HG03135 (cell line): Measurements from ENCODE around the gene DDX39A.
"Not testable (repeated sequence)": the region's sequence is repeated elsewhere in the genome, so short reads cannot be mapped to it uniquely, and the experiment has no call there.

ENCODE experiments used
- ATAC-seq: cut with Tn5 transposase; IDR thresholded peaks from one replicate; pipeline ENCODE4 v1.9.1; 2021; ENCODE audit warnings: mild to moderate bottlenecking, moderate library complexity; ENCODE audit not compliant: unreplicated experiment

The DDX39A gene

GRCh38 chr19:14391156-14391821 lies 27.9 kb downstream of the DDX39A start:
- no peak for ATAC-seq

GRCh38 chr19:14390548-14390947 lies 28.6 kb downstream of the DDX39A start:
- ATAC-seq: no peak

- no peak for ATAC-seq
These were observed 33.6 kb downstream of the DDX39A start for GRCh38 chr19:14385492-14385891.

- ATAC-seq: no peak
These were observed 35.2 kb downstream of the DDX39A start for GRCh38 chr19:14383661-14384555.

DNA sequence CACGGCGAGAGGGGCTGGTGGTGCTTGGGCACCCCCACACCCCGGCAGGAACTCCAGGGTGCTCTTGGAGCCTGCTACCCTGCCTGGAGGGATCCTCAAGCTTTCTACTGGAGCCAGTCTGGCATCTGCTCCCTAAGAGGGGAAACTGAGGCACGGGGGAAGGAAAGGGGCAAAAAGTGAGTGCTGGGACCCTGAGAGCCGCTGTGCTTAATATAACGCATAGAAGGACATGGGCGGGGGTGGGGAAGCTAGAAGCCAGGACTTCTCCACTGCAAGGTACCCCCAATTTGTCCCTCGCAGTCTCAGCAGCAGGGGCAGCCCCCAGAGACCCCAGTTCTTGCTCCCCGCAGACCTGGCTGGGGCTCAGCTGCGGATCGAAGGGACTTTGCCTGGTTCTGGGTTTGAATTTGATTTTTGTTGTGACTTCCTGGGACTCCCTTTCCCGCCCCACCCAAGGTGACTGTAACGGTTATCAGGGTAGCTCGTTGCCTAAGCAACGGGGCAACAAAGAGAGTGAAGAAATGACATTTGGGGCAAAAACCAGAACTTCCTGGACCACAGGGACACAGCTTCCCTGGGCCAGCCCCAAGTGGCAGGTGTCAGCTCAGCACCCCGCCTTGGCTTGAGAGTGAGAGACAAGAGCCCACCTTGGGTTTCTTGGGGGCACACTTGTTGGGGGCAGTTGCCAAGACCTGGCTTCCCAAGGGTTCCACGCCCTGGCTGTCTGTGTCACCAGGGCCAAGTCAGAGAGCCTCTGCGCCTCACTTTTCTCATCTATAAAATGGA lies 37.3 kb downstream of the DDX39A start:
- ATAC-seq: peak; percentile 29

DNA sequence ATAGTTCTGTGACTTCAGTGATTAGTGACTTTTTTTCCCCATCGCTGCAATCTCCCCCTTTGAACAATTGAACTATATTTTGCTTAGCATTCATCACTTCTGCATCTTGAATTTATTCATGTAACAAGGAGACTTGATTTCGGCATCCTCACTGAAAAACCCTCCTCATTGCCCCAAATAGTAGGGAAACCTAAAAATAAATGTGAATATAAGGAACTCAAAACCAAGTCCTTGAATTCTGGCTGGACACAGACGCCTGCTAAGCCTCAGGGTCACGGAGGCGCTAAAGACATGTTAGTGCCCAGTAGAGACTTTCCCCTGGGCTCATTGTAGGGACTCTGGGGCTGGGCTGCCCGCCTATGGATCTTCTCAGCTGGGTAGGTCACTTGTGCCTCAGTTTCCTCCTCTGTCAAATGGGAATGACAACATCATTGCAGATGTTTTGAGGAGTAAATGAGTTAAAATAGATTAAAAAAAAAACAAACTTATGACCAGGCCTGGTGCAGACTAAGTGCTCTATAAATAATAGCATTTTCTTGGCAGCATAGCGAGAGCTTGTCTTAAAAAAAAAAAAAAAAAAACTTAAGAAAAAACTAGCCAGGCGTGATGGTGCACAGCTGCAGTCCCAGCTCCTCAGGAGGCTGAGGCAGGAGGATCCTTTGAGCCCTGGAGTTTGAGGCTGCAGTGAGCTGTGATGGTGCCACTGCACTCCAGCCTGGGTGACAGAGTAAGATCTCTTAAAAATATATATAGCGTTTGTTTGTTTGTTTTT lies 39.7 kb downstream of the DDX39A start:
- no peak for ATAC-seq

DNA sequence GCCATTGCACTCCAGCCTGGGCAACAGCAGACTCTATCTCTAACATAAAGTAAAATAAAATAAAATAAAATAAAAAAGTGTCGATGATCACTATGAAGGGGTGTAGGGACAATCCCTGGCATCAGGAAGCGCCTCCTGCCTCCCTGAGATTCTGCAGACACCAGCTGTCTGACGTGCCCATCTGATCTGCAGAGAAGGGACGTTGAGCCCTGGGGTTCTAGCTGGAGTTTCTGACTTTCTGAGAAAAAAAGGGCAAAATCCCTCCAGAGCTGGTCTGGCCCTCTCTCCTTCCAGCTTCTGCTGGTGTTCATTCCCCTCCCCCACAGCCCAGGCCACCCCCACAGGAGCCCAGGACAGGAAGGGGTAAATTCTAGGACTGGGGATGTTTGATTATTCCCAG lies 40.3 kb downstream of the DDX39A start:
- ATAC-seq: no peak

DNA sequence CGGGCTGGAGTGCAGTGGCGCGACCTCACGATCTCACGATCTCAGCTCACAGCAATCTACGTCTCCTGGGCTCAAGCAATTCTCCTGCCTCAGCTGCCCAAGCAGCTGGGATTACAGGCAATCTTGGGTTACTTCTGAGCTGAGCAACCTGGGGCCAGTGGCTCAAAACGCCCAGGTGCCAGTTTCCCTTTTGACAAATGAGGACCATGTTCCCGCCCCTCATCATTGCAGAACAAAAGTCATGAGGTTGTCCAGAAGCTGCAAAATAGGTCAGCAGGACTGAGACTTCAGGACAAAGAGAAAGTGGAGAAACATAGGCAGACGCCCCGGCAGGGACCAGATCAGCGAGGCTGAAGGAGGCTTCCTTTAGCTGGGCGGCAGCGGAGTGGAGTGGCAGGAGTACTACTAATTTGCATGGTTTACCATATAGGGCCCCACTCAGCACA lies 41.2 kb downstream of the DDX39A start:
- ATAC-seq: no peak

DNA sequence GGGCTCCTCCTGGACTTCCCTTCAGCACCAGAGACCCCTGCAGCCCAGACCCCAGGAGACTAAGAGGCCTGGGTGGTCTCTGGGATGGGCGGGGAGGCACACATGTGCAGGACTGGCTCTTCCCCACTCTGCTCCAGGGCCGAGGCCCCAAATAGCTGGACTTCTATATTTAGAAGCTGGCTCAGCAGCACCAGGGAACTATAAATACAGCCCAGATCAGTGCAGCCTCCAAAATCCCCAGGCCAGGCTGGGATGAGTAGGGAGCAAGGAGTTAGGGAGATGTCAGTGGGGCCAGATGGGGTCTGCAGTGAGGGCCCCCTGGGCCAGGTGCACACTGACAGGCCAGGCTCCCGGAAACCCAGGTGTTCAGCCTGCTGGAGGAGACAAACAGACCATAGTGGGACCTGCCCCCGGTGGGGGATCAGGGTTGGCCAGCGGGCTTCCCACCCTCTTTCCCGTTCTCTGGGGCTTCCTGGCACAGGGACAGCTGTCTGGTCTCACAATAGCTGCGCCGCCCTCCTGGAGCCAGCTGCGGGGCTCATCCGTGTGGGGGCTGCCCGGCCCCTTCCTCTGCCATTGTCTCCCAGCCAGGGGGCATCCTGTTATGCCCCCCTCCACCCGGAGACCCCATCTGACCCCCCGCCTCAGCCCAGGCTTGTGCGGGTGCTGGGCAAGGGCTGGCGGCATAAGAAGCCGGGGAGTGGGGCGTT lies 43.4 kb downstream of the DDX39A start:
- ATAC-seq: no peak

- ATAC-seq: no peak
These were observed 44.0 kb downstream of the DDX39A start for GRCh38 chr19:14375055-14375581.

DNA sequence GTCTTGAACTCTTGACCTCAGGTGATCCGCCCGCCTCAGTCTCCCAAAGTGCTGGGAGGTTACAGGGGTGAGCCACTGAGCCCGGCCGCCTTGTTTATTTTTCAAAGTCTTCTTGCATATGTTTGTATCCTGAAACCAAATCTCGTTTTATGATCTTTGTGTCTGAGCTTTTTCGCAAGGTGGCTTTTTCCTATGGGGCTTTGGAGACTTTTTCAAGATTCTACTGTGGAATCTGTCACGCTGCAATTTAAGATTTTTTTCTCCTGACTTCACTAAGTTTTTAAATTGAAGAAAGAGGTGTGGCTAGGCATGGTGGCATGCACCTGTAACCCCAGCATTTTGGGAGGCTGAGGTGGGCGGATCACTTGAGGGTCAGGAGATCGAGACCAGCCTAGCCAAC lies 44.8 kb downstream of the DDX39A start:
- ATAC-seq: not testable (repeated sequence)

- ATAC-seq: not testable (repeated sequence)
These were observed 46.6 kb downstream of the DDX39A start for GRCh38 chr19:14372384-14373077.

DNA sequence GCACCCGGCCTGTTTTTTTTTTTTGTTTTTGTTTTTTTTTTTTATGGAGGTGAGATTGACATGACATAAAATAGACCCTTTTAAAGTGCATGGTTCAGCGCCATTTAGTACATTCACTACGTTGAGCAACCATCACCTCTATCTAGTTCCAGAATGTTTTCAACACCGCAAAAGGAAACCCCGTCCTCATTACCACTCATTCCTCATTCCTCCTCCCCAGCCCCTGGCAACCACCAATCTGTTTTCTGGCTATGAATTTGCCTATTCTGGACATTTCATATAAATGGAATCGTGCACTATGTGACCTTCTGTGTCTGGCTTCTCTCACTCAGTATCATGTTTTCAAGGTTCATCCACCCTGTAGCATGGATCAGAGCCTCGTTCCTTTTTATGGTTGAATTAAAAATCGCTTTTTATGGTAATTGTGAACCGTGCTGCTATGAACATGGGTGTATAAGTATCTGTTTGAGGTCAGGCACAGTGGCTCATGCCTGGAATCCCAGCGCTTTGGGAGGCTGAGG lies 47.8 kb downstream of the DDX39A start:
- ATAC-seq: no peak

GRCh38 chr19:14370940-14371280 lies 48.2 kb downstream of the DDX39A start:
- ATAC-seq: no peak

DNA sequence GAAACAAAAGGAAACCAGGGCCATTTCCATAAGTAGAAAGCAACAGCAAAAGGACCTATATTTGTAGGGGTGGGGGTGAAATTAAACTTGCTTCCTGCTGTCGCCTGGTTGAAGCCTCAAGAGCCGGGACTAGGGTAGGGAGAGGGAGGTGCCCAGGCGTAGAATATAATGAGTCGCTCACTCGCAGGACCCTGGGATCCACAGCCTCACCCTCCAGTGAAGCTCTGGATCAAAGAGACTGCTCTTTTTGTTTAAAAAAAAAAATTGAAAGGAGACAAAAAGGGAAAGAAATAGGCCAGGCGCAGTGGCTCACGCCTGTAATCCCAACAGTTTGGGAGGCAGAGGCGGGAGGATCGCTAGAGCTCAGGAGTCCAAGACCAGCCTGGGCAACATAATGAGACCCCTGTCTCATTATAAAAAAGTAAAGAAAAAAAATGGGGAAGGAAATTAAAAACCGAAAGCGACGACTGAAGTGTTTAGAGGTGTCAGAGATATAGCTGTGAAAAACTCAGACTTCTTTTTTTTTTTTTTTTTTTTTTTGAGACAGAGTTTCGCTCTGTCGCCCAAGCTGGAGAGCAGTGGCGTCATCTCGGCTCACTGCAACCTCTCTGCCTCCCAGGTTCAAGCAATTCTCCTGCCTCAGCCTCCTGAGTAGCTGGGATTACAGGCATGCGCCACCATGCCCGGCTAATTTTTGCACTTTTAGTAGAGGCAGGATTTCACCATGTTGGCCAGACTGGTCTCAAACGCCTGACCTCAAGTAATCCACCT lies 48.8 kb downstream of the DDX39A start:
- ATAC-seq: no peak

- no peak for ATAC-seq
These were observed 49.6 kb downstream of the DDX39A start for GRCh38 chr19:14369399-14370168.

DNA sequence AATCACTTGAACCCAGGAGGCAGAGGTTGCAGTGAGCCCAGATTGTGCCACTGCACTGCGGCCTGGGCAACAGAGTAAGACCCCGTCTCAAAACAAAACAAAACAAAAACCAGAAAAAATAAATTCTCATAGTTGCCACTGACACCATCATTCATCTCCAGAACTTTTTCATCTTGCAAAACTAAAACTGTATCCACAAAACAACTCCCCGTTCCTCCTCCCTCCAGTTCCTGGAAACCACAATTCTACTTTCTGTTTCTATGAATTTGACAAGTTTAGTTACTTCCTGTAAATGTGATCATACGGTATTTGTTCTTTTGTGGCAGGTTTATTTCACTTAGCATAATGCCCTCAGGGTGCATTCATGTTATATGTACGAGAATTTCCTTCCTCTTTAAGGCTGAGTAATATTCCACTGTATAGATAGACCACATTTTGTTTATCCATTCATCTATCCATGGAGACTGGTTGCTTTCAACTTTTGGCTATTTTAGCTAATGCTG lies 51.1 kb downstream of the DDX39A start:
- ATAC-seq: no peak
